GM19372 (cell line): ENCODE data around the gene RAD21L1.
"Not testable (repeated sequence)": the region's sequence is repeated elsewhere in the genome, so short reads cannot be mapped to it uniquely, and the experiment has no call there.

Experiments used
- ATAC-seq: cut with Tn5 transposase; IDR thresholded peaks from one replicate; pipeline ENCODE4 v1.9.1; 2021; ENCODE audit warnings: mild to moderate bottlenecking, low read depth, moderate library complexity; ENCODE audit not compliant: unreplicated experiment

The RAD21L1 gene

GRCh38 chr20:1199212-1199873 lies 26.5 kb upstream of the RAD21L1 start:
- no peak for ATAC-seq

GRCh38 chr20:1199964-1200363 lies 25.9 kb upstream of the RAD21L1 start:
- no peak for ATAC-seq

- no peak for ATAC-seq
These were observed 22.9 kb upstream of the RAD21L1 start, which contains the start of gene C20orf202 for GRCh38 chr20:1202762-1203504. TSS of gene C20orf202 (plus strand) at chr20:1203454. CDS start at chr20:1203586, 132 bp downstream.

GRCh38 chr20:1203630-1204029 lies 22.2 kb upstream of the RAD21L1 start:
- ATAC-seq: no peak

GRCh38 chr20:1204113-1204512 lies 21.7 kb upstream of the RAD21L1 start:
- no peak for ATAC-seq

- ATAC-seq: no peak
These were observed 21.3 kb upstream of the RAD21L1 start for GRCh38 chr20:1204576-1204975.

- ATAC-seq: no peak
These were observed 20.0 kb upstream of the RAD21L1 start for GRCh38 chr20:1205802-1206201.

- no peak for ATAC-seq
These were observed 19.3 kb upstream of the RAD21L1 start for GRCh38 chr20:1206366-1207148.

GRCh38 chr20:1207293-1207878 lies 18.5 kb upstream of the RAD21L1 start:
- no peak for ATAC-seq

- ATAC-seq: no peak
These were observed 16.1 kb upstream of the RAD21L1 start for GRCh38 chr20:1209447-1210387.

- ATAC-seq: no peak
These were observed 15.3 kb upstream of the RAD21L1 start for GRCh38 chr20:1210501-1210900.

GRCh38 chr20:1212023-1212422 lies 13.8 kb upstream of the RAD21L1 start:
- ATAC-seq: no peak

GRCh38 chr20:1212607-1213396 lies 13.0 kb upstream of the RAD21L1 start:
- no peak for ATAC-seq

GRCh38 chr20:1214838-1215261 lies 11.0 kb upstream of the RAD21L1 start:
- ATAC-seq: no peak

GRCh38 chr20:1215386-1216170 lies 10.3 kb upstream of the RAD21L1 start:
- ATAC-seq: no peak

GRCh38 chr20:1216527-1217427 lies 9.1 kb upstream of the RAD21L1 start:
- not testable (repeated sequence) for ATAC-seq

- ATAC-seq: not testable (repeated sequence)
These were observed 3.1 kb upstream of the RAD21L1 start for GRCh38 chr20:1222750-1223149.
